ENCODE data around the gene TECR.

DNA sequence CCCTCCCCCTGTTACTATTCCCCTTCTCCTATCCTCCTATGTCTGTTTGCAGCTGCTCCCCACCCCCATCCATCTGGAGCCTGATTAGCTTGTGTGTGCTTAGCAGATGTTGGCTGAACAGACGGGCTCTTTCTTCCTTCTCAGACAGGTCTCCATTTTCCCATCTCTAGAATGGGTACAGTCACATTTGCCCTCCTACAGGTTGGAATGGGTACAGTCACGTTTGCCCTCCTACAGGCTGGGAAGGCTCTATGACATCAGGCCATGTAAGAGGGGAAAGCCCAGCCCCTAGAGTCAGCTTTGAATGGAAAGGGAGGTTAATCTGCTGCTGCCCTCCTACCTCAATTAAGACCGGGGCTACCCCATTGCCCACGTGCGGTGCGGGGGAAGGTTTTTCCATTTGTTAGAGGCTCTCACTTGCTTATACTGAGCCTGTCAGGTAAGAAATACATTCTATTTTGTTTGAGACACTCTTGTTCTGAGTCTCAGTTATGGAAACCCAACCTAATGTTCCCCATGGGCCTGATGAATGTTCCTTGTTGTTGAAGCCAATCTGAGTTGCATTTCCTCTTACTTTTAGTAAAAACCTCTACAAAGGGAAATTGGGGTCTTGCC, 51.3 kb downstream of the TECR start:
- no peak for TF ChIP-seq CTCF (IDR thresholded peaks at IDR 0.05; ENCODE audit: insufficient read depth, low read length, poor library complexity, severe bottlenecking)
- no peak for TF ChIP-seq EZH2phosphoT487 (conservative IDR thresholded peaks at IDR 0.05; ENCODE audit: low read length)
